Keratinocyte (primary cell): Measurements from ENCODE around the gene TEAD3. TPM values are rescaled to one million over a fixed set of nuclear protein-coding genes. Genes with fewer than 3 reads are reported as not detected.
A peak's percentile ranks its signal among the peaks of the same experiment; 100 is the strongest.

Experiments used
- DNase-seq: peaks from one replicate; pipeline ENCODE4 v3.0.0-alpha.2; 2011; ENCODE audit warnings: low read depth, missing footprints, low spot score
- FAIRE-seq: peaks from 2 replicates; lab custom pipeline; 2011; peaks lifted over from hg19 to GRCh38; lab: Jason Lieb, UNC
- H2AFZ ChIP-seq: 2 replicates; pipeline ENCODE4 v1.6.0; 2012; ENCODE audit warnings: low read length, control low read depth, inconsistent platforms; ENCODE audit not compliant: control insufficient read depth
- H3K27ac ChIP-seq: 2 replicates; pipeline ENCODE4 v1.5.1; 2011; ENCODE audit warnings: low read length; ENCODE audit not compliant: control insufficient read depth, insufficient read depth
- H3K27me3 ChIP-seq: 3 replicates; pipeline ENCODE4 v1.6.0; 2011; ENCODE audit warnings: low read length; ENCODE audit not compliant: control insufficient read depth, insufficient read depth; ENCODE audit errors: extremely low read depth
- H3K36me3 ChIP-seq, 2 experiments: 2 replicates in 1 of 2; 3 replicates in 1 of 2; pipeline ENCODE4 v1.5.1; 2011; ENCODE audit warnings: low read length in 2 of 2, mild to moderate bottlenecking in 1 of 2; ENCODE audit not compliant: control insufficient read depth in 2 of 2, insufficient read depth in 2 of 2; ENCODE audit errors: extremely low read depth in 1 of 2
- H3K4me1 ChIP-seq: 3 replicates; pipeline ENCODE4 v1.5.1; 2011; ENCODE audit warnings: low read length; ENCODE audit not compliant: control insufficient read depth, insufficient read depth; ENCODE audit errors: extremely low read depth
- H3K4me2 ChIP-seq: 3 replicates; pipeline ENCODE4 v1.6.0; 2011; ENCODE audit warnings: low read depth, low read length; ENCODE audit not compliant: control insufficient read depth, insufficient read depth; ENCODE audit errors: extremely low read depth
- H3K4me3 ChIP-seq, 3 experiments: fragments of 200-600 bp in 1 of 3; sonication (generic) in 1 of 3; 2 replicates in 2 of 3; 3 replicates in 1 of 3; pipeline ENCODE4 v1.5.1; 2011 to 2016; ENCODE audit warnings: low read length in 3 of 3, mild to moderate bottlenecking in 3 of 3, control low read depth in 2 of 3, inconsistent platforms in 1 of 3, low read depth in 1 of 3, mixed read lengths in 1 of 3, mixed run types in 1 of 3, moderate library complexity in 1 of 3; ENCODE audit not compliant: control insufficient read depth in 2 of 3, insufficient read depth in 2 of 3; ENCODE audit errors: extremely low read depth in 1 of 3
- H3K79me2 ChIP-seq: 2 replicates; pipeline ENCODE4 v1.6.0; 2012; ENCODE audit warnings: low read length; ENCODE audit not compliant: control insufficient read depth, insufficient read depth
- H3K9ac ChIP-seq: 3 replicates; pipeline ENCODE4 v1.6.0; 2011; ENCODE audit warnings: low read length; ENCODE audit not compliant: control insufficient read depth, insufficient read depth; ENCODE audit errors: extremely low read depth
- H3K9me1 ChIP-seq: 3 replicates; pipeline ENCODE4 v1.6.0; 2011; ENCODE audit warnings: low read length; ENCODE audit not compliant: control insufficient read depth, insufficient read depth; ENCODE audit errors: extremely low read depth
- H3K9me3 ChIP-seq: 2 replicates; pipeline ENCODE4 v1.5.1; 2012; ENCODE audit warnings: low read depth, low read length; ENCODE audit not compliant: control insufficient read depth
- H4K20me1 ChIP-seq: 3 replicates; pipeline ENCODE4 v1.6.0; 2011; ENCODE audit warnings: low read length; ENCODE audit not compliant: control insufficient read depth, insufficient read depth; ENCODE audit errors: extremely low read depth
- EZH2 ChIP-seq: IDR thresholded peaks from one replicate; pipeline ENCODE4 v1.6.1; 2012; ENCODE audit warnings: inconsistent platforms, mild to moderate bottlenecking, low read length, moderate library complexity
- dilution Hi-C: fragments of 300-500 bp; cut with MboI; formaldehyde crosslinking; loops from one replicate; pipeline ENCODE4 v1.7.0; 2020; ENCODE audit warnings: low sequenced_read_pairs; ENCODE audit not compliant: extremely low pct_ligation_motif_present
- polyA plus RNA-seq, 5 experiments: library from polyadenylated mRNA; depleted of rRNA in 3 of 5; stranded (reverse) in 3 of 5; stranded (forward) in 1 of 5; unstranded in 1 of 5; fragments of >200 nt; gene quantifications; 1 replicate in 1 of 5; 2 replicates in 3 of 5; 3 replicates in 1 of 5; pipeline versions ENCODE4 v1.2.1 to v1.2.3, GENCODE V29; 2011 to 2012; ENCODE audit warnings: missing spikeins in 2 of 5, low read depth in 1 of 5, low replicate concordance in 1 of 5
- TF ChIP-seq, protein P1 (sequence below), 3 experiments: IDR thresholded peaks in 1 of 3; conservative IDR thresholded peaks in 1 of 3; optimal IDR thresholded peaks in 1 of 3; 2 replicates in 2 of 3; 3 replicates in 1 of 3; pipeline versions ENCODE3 to v1.5.1; 2011; ENCODE audit warnings: low read length in 3 of 3, mild to moderate bottlenecking in 3 of 3, moderate library complexity in 2 of 3, control low read depth in 1 of 3, inconsistent platforms in 1 of 3; ENCODE audit not compliant: insufficient read depth in 2 of 3; ENCODE audit errors: extremely low read depth in 1 of 3

TEAD3 gene
- polyA plus RNA-seq, 1 donor (not counting 4 experiments of a cell fraction or from before 2014, with no cell fraction given) = 5.7 TPM

GRCh38 chr6:35468980-35469750 is 27.7 kb downstream of the TEAD3 start:
- Histone ChIP-seq H4K20me1 (peaks cover 41% of the 10 kb centered on the region), H3K9me3 (no peaks in the 10 kb centered on the region), H3K27me3 (no peaks in the 10 kb centered on the region), H3K79me2 (peaks cover 28% of the 10 kb centered on the region), H3K4me2 (peak overlapping the region; percentile 92), H3K4me3 (peak overlapping the region; percentile 81 to 94 (median 85)), H3K27ac (peak overlapping the region; percentile 92), H3K36me3 (peaks cover 16 to 52% of the 10 kb centered on the region in 2 experiments), H3K9me1 (peaks cover 3% of the 10 kb centered on the region), H3K4me1 (peaks cover 15% of the 10 kb centered on the region), H3K9ac (peak overlapping the region; percentile 98), H2AFZ (no peak overlapping the region)
- DNase-seq (no peak), FAIRE-seq (no peak)
- no peak for TF ChIP-seq EZH2
- TF ChIP-seq, protein P1, sequence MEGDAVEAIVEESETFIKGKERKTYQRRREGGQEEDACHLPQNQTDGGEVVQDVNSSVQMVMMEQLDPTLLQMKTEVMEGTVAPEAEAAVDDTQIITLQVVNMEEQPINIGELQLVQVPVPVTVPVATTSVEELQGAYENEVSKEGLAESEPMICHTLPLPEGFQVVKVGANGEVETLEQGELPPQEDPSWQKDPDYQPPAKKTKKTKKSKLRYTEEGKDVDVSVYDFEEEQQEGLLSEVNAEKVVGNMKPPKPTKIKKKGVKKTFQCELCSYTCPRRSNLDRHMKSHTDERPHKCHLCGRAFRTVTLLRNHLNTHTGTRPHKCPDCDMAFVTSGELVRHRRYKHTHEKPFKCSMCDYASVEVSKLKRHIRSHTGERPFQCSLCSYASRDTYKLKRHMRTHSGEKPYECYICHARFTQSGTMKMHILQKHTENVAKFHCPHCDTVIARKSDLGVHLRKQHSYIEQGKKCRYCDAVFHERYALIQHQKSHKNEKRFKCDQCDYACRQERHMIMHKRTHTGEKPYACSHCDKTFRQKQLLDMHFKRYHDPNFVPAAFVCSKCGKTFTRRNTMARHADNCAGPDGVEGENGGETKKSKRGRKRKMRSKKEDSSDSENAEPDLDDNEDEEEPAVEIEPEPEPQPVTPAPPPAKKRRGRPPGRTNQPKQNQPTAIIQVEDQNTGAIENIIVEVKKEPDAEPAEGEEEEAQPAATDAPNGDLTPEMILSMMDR (optimal IDR thresholded peaks at IDR 0.05 in 1 of 3, IDR thresholded peaks at IDR 0.05 in 1 of 3, conservative IDR thresholded peaks at IDR 0.05 in 1 of 3; ENCODE audit: extremely low read depth in 1 of 3, insufficient read depth in 2 of 3, low read length in 3 of 3) = no peak
- dilution Hi-C loops = no loop called here

DNA sequence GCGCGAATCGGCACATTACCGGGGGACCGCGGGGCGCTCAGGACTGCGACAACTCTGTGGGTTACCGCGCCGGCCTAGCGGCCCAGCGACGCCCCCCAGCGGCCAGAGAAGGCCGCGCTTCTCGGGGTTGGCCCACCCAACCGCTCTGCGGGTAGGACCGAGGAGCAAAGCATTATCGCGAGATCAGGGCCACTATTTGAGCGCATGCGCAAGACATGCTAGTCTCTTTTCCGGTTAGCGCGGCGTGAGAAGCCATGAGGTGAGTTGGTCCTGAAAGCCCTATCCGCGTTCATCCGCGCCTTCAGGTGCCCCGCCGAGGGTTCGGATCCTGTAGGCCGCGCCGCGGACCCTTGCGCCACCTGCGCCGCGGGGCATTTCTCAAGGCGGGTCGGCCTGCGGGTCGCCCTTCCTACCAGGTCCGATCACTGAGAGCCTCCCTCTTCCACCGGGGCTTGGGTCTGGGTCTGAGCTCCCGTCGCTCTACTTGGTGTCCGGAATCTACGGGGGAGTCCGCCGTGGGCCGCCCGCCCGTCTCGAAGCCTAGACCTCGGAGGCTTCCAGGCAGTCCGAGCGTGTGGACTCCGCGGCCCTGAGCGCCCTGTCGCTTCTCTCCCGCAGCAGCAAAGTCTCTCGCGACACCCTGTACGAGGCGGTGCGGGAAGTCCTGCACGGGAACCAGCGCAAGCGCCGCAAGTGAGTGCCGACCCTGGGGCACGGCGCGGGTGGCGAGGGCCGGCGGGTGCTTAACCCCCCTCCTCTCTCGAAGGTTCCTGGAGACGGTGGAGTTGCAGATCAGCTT is 28.5 kb downstream of the TEAD3 start, which contains the start of gene RPL10A:
Gene RPL10A, plus strand, starts transcription at position 221 of the 799 bp plus-strand sequence. Its CDS starts 34 bp downstream, at position 255.
- peak; percentile 98 for DNase-seq
- Histone ChIP-seq H3K4me2 (peak within 1 kb of the TSS; percentile 92), H3K79me2 (peaks cover 28% of the 10 kb centered on the region), H3K4me1 (peaks cover 15% of the 10 kb centered on the region), H3K27ac (peak within 1 kb of the TSS; percentile 92), H3K9me1 (peaks cover 3% of the 10 kb centered on the region), H3K27me3 (no peaks in the 10 kb centered on the region), H3K9ac (peak within 1 kb of the TSS; percentile 98), H3K36me3 (peaks cover 16 to 52% of the 10 kb centered on the region in 2 experiments), H4K20me1 (peaks cover 41% of the 10 kb centered on the region), H3K4me3 (peak within 1 kb of the TSS; percentile 81 to 94 (median 85)), H3K9me3 (no peaks in the 10 kb centered on the region), H2AFZ (peak within 1 kb of the TSS; percentile 96)
- no peak for FAIRE-seq
- dilution Hi-C loops = no loop called here
- no peak for TF ChIP-seq EZH2
- TF ChIP-seq, protein P1 (optimal IDR thresholded peaks at IDR 0.05 in 1 of 3, IDR thresholded peaks at IDR 0.05 in 1 of 3, conservative IDR thresholded peaks at IDR 0.05 in 1 of 3; ENCODE audit: extremely low read depth in 1 of 3, insufficient read depth in 2 of 3, low read length in 3 of 3) = peak; percentile 86 to 99 (median 95)
